OCI-LY7 (cell line): ENCODE measurements around the gene KRTAP4-16. TPM values are rescaled to one million over a fixed set of nuclear protein-coding genes. Genes with fewer than 3 reads are reported as not detected.

ENCODE experiments used
- BruUV-seq: library from RNA; stranded (reverse); fragments of 400-500 nt; replicated peaks from 2 replicates; lab custom pipeline; 2021; lab: Mats Ljungman, UMichigan
- CTCF ChIA-PET: fragments of 300-600 bp; sonication (Branson Sonifier 250); formaldehyde crosslinking; loops from one replicate; lab custom pipeline; 2022; ENCODE audit warnings: antibody characterized with exemption; ENCODE audit not compliant: unreplicated experiment; lab: Charles Lee
- POLR2A ChIA-PET: fragments of 300-600 bp; sonication (Branson Sonifier 250); formaldehyde crosslinking; loops from one replicate; lab custom pipeline; 2022; ENCODE audit warnings: antibody characterized with exemption; lab: Charles Lee
- DNase-seq: peaks from one replicate; pipeline ENCODE4 v3.0.0-alpha.2; 2015; ENCODE audit warnings: low spot score
- H2AFZ ChIP-seq: fragments of 200-600 bp; sonication (generic), shearing (Covaris generic); 2 replicates; pipeline ENCODE4 v1.6.1; 2014; ENCODE audit warnings: mild to moderate bottlenecking, antibody characterized with exemption, low read length, moderate library complexity
- H3K27ac ChIP-seq: fragments of 200-600 bp; sonication (generic); 2 replicates; pipeline ENCODE4 v1.5.1; 2014; ENCODE audit warnings: mixed run types, low read depth, mild to moderate bottlenecking, moderate library complexity, low read length, inconsistent platforms; ENCODE audit not compliant: poor library complexity, severe bottlenecking
- H3K36me3 ChIP-seq: fragments of 200-600 bp; sonication (generic); 2 replicates; pipeline ENCODE4 v1.6.1; 2014; ENCODE audit warnings: mild to moderate bottlenecking, antibody characterized with exemption, low read length, moderate library complexity, mixed read lengths; ENCODE audit not compliant: insufficient read depth
- H3K4me1 ChIP-seq: fragments of 200-600 bp; sonication (generic); 2 replicates; pipeline ENCODE4 v1.5.1; 2014; ENCODE audit warnings: mild to moderate bottlenecking, low read length; ENCODE audit not compliant: insufficient read depth, poor library complexity, severe bottlenecking
- H3K4me2 ChIP-seq: fragments of 200-600 bp; sonication (generic); 2 replicates; pipeline ENCODE4 v1.6.1; 2014; ENCODE audit warnings: mild to moderate bottlenecking, low read length
- H3K4me3 ChIP-seq: fragments of 200-600 bp; sonication (generic); 2 replicates; pipeline ENCODE4 v1.5.1; 2014; ENCODE audit warnings: mild to moderate bottlenecking, low read depth, low read length; ENCODE audit not compliant: poor library complexity, severe bottlenecking
- H3K79me2 ChIP-seq: fragments of 200-600 bp; sonication (generic); 2 replicates; pipeline ENCODE4 v1.6.1; 2016; ENCODE audit warnings: low read depth, mild to moderate bottlenecking, low read length, moderate library complexity, mixed read lengths; ENCODE audit not compliant: insufficient read depth
- H3K9me2 ChIP-seq: fragments of 200-600 bp; sonication (generic); 2 replicates; pipeline ENCODE4 v1.6.1; 2016; ENCODE audit warnings: mild to moderate bottlenecking, low read length, mixed read lengths; ENCODE audit not compliant: insufficient read depth
- H3K9me3 ChIP-seq: fragments of 200-600 bp; sonication (generic); 2 replicates; pipeline ENCODE4 v1.6.1; 2014; ENCODE audit warnings: mild to moderate bottlenecking, mixed run types, low read length, mixed read lengths
- H4K20me1 ChIP-seq: fragments of 200-600 bp; sonication (generic); 2 replicates; pipeline ENCODE4 v1.6.1; 2014; ENCODE audit warnings: mild to moderate bottlenecking, antibody characterized with exemption, low read length, moderate library complexity, mixed read lengths; ENCODE audit not compliant: insufficient read depth
- CTCF ChIP-seq: fragments of 200-600 bp; sonication (generic); conservative IDR thresholded peaks from 2 replicates; pipeline ENCODE4 v1.5.1; 2014; ENCODE audit warnings: mild to moderate bottlenecking, antibody characterized with exemption, low read length, moderate library complexity, mixed read lengths
- EZH2phosphoT487 ChIP-seq: fragments of 200-600 bp; sonication (generic); IDR thresholded peaks from 2 replicates; pipeline ENCODE4 v1.6.1; 2018; ENCODE audit warnings: low read depth, borderline replicate concordance, mild to moderate bottlenecking, mixed run types, antibody characterized with exemption, low read length, moderate library complexity, mixed read lengths
- intact Hi-C: fragments of 100-400 bp; cut with micrococcal nuclease; formaldehyde crosslinking; loops from one replicate; pipeline ENCODE4 v1.10.0; 2022; ENCODE audit not compliant: unreplicated experiment
- total RNA-seq, 2 experiments: library from RNA; depleted of rRNA in 1 of 2; stranded (reverse); fragments of >200 nt in 1 of 2; shearing (Covaris generic) in 1 of 2; gene quantifications; 2 replicates each; pipeline ENCODE4 v1.2.3, GENCODE V29; 2014 to 2022

Gene KRTAP4-16
- total RNA-seq, 2 experiments from 2014 or later, result not detected

DNA sequence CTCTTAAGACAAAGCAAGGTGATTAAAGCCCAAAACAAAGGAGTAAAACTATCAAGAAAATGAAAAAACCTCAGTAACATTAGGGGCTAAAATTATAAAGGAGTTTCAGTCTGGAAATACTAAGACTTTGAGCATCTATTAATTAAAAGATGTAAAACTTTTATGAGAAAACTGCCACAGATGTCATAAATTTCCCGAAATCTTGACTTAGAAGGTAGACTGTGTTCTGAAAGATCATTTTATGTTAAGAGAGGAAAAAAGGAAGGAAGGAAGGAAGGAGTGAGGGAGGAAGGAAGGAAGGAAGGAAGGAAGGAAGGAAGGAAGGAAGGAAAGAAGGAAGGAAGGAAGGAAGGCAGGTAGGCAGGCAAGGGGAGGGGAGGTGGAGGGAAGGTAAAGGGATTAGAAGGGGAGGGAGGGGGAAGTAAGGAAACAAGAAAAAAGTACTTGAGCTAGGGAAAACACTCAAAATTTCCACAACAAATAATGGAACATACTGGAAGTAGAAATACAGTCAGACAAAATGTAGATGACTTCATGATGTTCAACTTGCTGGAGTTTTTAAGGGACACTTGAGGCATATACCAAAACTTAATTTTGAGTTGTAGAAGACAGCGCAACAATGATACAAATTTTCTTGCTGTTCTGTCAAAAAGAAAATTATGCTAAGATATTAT is 45.7 kb upstream of the KRTAP4-16 start:
- ChIA-PET POLR2A (interaction anchor here (0.7 kb wide), 1 partner anchor 394 kb away, joined by 3 read pairs; no protein-coding TSS in a partner anchor), CTCF (no interaction called here)
- no peaks in the 10 kb centered on the region for H3K79me2 ChIP-seq
- H3K4me2 ChIP-seq, result no peak overlapping the region
- H3K4me1 ChIP-seq, result no peaks in the 10 kb centered on the region
- H3K36me3 ChIP-seq, result no peaks in the 10 kb centered on the region
- H4K20me1 ChIP-seq, result no peaks in the 10 kb centered on the region
- H3K27ac ChIP-seq, result no peak overlapping the region
- H2AFZ ChIP-seq, result no peak overlapping the region
- H3K9me3 ChIP-seq, result no peaks in the 10 kb centered on the region; the same call in 1 of the 2 replicates
- no peak for TF ChIP-seq CTCF
- intact Hi-C loops, result no loop called here
- DNase-seq, result no peak
- no TSS peak for BruUV-seq
- H3K4me3 ChIP-seq, result no peak overlapping the region
- no peaks in the 10 kb centered on the region for H3K9me2 ChIP-seq

DNA sequence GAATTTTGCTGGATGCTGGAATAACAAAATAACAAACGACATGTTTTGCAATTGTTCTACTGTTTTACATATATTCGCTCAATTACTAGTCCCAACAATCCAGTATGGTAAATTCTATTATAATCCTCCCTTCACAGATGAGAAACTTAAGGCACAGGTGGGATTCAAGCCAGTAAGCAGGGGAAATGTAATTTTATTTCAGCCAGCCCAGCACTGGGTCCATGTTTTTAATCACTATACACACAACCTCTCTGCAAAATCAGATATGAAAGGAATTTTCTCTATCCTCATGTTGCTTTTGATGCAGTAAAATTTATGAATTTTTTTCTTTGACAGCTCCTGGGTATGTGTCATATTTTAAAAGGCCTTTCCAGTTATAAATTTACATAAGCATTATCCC is 43.3 kb upstream of the KRTAP4-16 start:
- no peak for DNase-seq
- Histone ChIP-seq H3K4me3 (no peak overlapping the region), H3K4me1 (no peaks in the 10 kb centered on the region), H3K4me2 (no peak overlapping the region), H4K20me1 (no peaks in the 10 kb centered on the region), H2AFZ (no peak overlapping the region), H3K27ac (no peak overlapping the region), H3K79me2 (no peaks in the 10 kb centered on the region), H3K9me2 (no peaks in the 10 kb centered on the region), H3K9me3 (peaks cover 7% of the 10 kb centered on the region; the same call in 1 of the 2 replicates), H3K36me3 (no peaks in the 10 kb centered on the region)
- POLR2A ChIA-PET, result no interaction called here
- TF ChIP-seq CTCF, result no peak
- no peak for TF ChIP-seq EZH2phosphoT487
- intact Hi-C loops, result no loop called here
- CTCF ChIA-PET, result no interaction called here
- no TSS peak for BruUV-seq

GRCh38 chr17:41144846-41145245 is 42.8 kb upstream of the KRTAP4-16 start:
- Histone ChIP-seq H3K36me3 (no peaks in the 10 kb centered on the region), H3K4me2 (no peak overlapping the region), H3K4me1 (no peaks in the 10 kb centered on the region), H3K9me2 (no peaks in the 10 kb centered on the region), H3K27ac (no peak overlapping the region), H3K4me3 (no peak overlapping the region), H4K20me1 (no peaks in the 10 kb centered on the region), H3K79me2 (no peaks in the 10 kb centered on the region), H3K9me3 (peaks cover 7% of the 10 kb centered on the region; the same call in 1 of the 2 replicates), H2AFZ (no peak overlapping the region)
- intact Hi-C loops, result no loop called here
- TF ChIP-seq EZH2phosphoT487 (no peak), CTCF (no peak)
- no TSS peak for BruUV-seq
- no peak for DNase-seq
- ChIA-PET POLR2A (no interaction called here), CTCF (no interaction called here)
